B cell (primary cell): Measurements from ENCODE around the gene LNX1. TPM values are rescaled to one million over a fixed set of nuclear protein-coding genes. Genes with fewer than 3 reads are reported as not detected.

Source experiments
- ATAC-seq: fragments of 200-7000 bp; cut with Tn5 transposase; one replicate; pipeline ENCODE4 v1.10.0; 2021; ENCODE audit warnings: low read depth, mild to moderate bottlenecking, moderate number of reproducible peaks, moderate library complexity
- CTCF ChIA-PET: fragments of 350-600 bp; sonication (Branson Sonifier 250); formaldehyde crosslinking; loops from one replicate; lab custom pipeline; 2021; ENCODE audit warnings: antibody characterized with exemption, inconsistent platforms; lab: Charles Lee
- POLR2A ChIA-PET: fragments of 350-600 bp; sonication (Branson Sonifier 250); formaldehyde crosslinking; loops from one replicate; lab custom pipeline; 2021; ENCODE audit warnings: antibody characterized with exemption; lab: Charles Lee
- DNase-seq: peaks from one replicate; pipeline ENCODE4 v3.0.0; 2013
- H2AFZ ChIP-seq: 2 replicates; pipeline ENCODE4 v1.6.1; 2012; ENCODE audit warnings: mild to moderate bottlenecking, low read depth, low read length; ENCODE audit not compliant: insufficient read depth, poor library complexity, severe bottlenecking
- H3K27ac ChIP-seq, 2 donors: 1 replicate in 1 of 2; 2 replicates in 1 of 2; pipeline ENCODE4 v1.5.1; 2012 to 2013; ENCODE audit warnings: low read length in 2 of 2, mild to moderate bottlenecking in 2 of 2, moderate library complexity in 1 of 2
- H3K27me3 ChIP-seq, 4 experiments: fragments of 200-600 bp in 1 of 4; sonication (generic) in 1 of 4; replicated peaks in 1 of 4; 1 replicate in 2 of 4; 2 replicates in 2 of 4; pipeline versions ENCODE4 v1.6.1 to v1.7.0; 2013 to 2016; ENCODE audit warnings: low read length in 3 of 4, mild to moderate bottlenecking in 2 of 4, mixed read lengths in 1 of 4, moderate library complexity in 1 of 4; ENCODE audit not compliant: insufficient read depth in 4 of 4, control insufficient read depth in 3 of 4; ENCODE audit errors: control extremely low read depth in 1 of 4
- H3K36me3 ChIP-seq, 2 experiments: replicated peaks in 1 of 2; 1 replicate in 1 of 2; 2 replicates in 1 of 2; pipeline versions ENCODE4 v1.6.1 to v1.7.1; 2013; ENCODE audit warnings: low read length in 1 of 2; ENCODE audit not compliant: insufficient read depth in 2 of 2, control insufficient read depth in 1 of 2; ENCODE audit errors: control extremely low read depth in 1 of 2, extremely low read depth in 1 of 2
- H3K4me1 ChIP-seq, 2 donors: fragments of 200-600 bp in 1 of 2; sonication (generic) in 1 of 2; 1 replicate in 1 of 2; 2 replicates in 1 of 2; pipeline versions ENCODE4 v1.5.1 to v1.6.1; 2013 to 2017; ENCODE audit warnings: low read length in 2 of 2; ENCODE audit not compliant: control insufficient read depth in 2 of 2, insufficient read depth in 2 of 2
- H3K4me2 ChIP-seq: replicated peaks from 2 replicates; pipeline ENCODE3; 2012; ENCODE audit warnings: mild to moderate bottlenecking, low read depth, low read length; ENCODE audit not compliant: poor library complexity, severe bottlenecking
- H3K4me3 ChIP-seq, 5 experiments: fragments of 200-600 bp in 1 of 5; sonication (generic) in 1 of 5; 1 replicate in 3 of 5; 2 replicates in 2 of 5; pipeline versions ENCODE4 v1.5.1 to v1.7.0; 2011 to 2016; ENCODE audit warnings: low read length in 4 of 5, mild to moderate bottlenecking in 4 of 5, low read depth in 2 of 5, control low read depth in 1 of 5, moderate library complexity in 1 of 5; ENCODE audit not compliant: insufficient read depth in 1 of 5; ENCODE audit errors: control extremely low read depth in 1 of 5, extremely low read depth in 1 of 5
- H3K79me2 ChIP-seq: fragments of 200-600 bp; sonication (generic); one replicate; pipeline ENCODE4 v1.6.0; 2016; ENCODE audit warnings: low read length; ENCODE audit not compliant: control insufficient read depth, insufficient read depth
- H3K9ac ChIP-seq: fragments of 200-600 bp; sonication (generic); 2 replicates; pipeline ENCODE4 v1.6.1; 2017; ENCODE audit warnings: mild to moderate bottlenecking, low read length, moderate library complexity
- H3K9me3 ChIP-seq, 3 donors: one replicate each; pipeline versions ENCODE4 v1.6.1 to v1.7.1; 2013; ENCODE audit warnings: low read length in 2 of 3; ENCODE audit not compliant: control insufficient read depth in 2 of 3, insufficient read depth in 1 of 3; ENCODE audit errors: control extremely low read depth in 1 of 3
- H4K20me1 ChIP-seq: 2 replicates; pipeline ENCODE4 v1.6.0; 2012; ENCODE audit warnings: mild to moderate bottlenecking, low read length; ENCODE audit not compliant: insufficient read depth, control insufficient read depth, poor library complexity, severe bottlenecking
- H3K27ac Mint-ChIP-seq: one replicate; pipeline ENCODE4 v1.8.0; 2021; ENCODE audit warnings: mixed read lengths
- H3K27me3 Mint-ChIP-seq: one replicate; pipeline ENCODE4 v1.8.0; 2021; ENCODE audit warnings: mixed read lengths
- H3K4me1 Mint-ChIP-seq: one replicate; pipeline ENCODE4 v1.8.0; 2021; ENCODE audit warnings: mixed read lengths
- H3K4me3 Mint-ChIP-seq: one replicate; pipeline ENCODE4 v1.8.0; 2021; ENCODE audit warnings: mixed read lengths
- H3K9me3 Mint-ChIP-seq: one replicate; pipeline ENCODE4 v1.8.0; 2022; ENCODE audit warnings: mixed read lengths; ENCODE audit not compliant: insufficient read depth
- EZH2 ChIP-seq: IDR thresholded peaks from 2 replicates; pipeline ENCODE4 v1.6.1; 2012; ENCODE audit warnings: borderline replicate concordance, low read depth, mild to moderate bottlenecking, moderate library complexity, low read length; ENCODE audit not compliant: insufficient read depth, poor library complexity, severe bottlenecking
- WGBS: methylation state at CpG from one replicate; pipeline ENCODE4 v1.1.5; 2013; ENCODE audit warnings: missing lambda C conversion rate; ENCODE audit not compliant: insufficient coverage; 5-methylcytosine and 5-hydroxymethylcytosine counted together
- intact Hi-C: fragments of 100-400 bp; cut with micrococcal nuclease; formaldehyde crosslinking; loops from one replicate; pipeline ENCODE4 v1.10.0; 2022
- polyA plus RNA-seq: library from polyadenylated mRNA; depleted of rRNA; stranded (reverse); fragments of >200 nt; gene quantifications from 2 replicates; pipeline ENCODE4 v1.2.3, GENCODE V29; 2012
- total RNA-seq, 2 donors: library from RNA; stranded (reverse); fragments of 120-200 nt in 1 of 2; gene quantifications; 1 replicate in 1 of 2; 2 replicates in 1 of 2; pipeline versions ENCODE4 v1.2.3 to v1.2.4, GENCODE V29; 2013 to 2022
- TF ChIP-seq, protein P1 (sequence below): fragments of 200-600 bp; IDR thresholded peaks from one replicate; pipeline ENCODE4 v1.8.0; 2022; ENCODE audit warnings: antibody characterized with exemption, mild to moderate bottlenecking

The LNX1 gene
- total and polyA plus RNA-seq, 2 donors (not counting 1 experiment from before 2014, with no cell fraction given), result not detected

DNA sequence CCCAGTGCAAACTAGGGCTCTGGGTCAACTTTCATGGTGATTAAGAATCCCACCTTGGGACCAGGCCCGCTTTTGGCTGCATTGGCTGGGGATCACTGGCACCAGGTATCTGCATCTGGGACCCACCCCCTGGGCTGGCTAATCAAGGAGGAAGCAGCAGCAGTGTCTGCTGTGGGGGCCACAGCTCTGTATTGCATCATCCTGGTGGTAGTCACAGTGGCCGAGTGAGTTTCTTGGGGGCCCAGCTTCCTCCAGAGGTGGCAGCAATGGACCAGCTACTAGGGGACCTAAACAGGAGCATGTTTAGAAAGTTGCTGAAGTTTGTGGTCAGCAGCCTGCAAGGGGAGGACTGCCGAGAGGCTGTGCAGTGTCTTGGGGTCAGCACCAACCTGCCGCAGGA is 15.7 kb downstream of the LNX1 start:
- no peaks in the 10 kb centered on the region for H3K4me1 Mint-ChIP-seq
- Histone ChIP-seq H3K9ac (no peak overlapping the region), H4K20me1 (no peaks in the 10 kb centered on the region), H3K4me2 (no peak overlapping the region), H2AFZ (no peak overlapping the region), H3K27ac (no peak overlapping the region), H3K4me1 (no peaks in the 10 kb centered on the region), H3K79me2 (no peaks in the 10 kb centered on the region), H3K9me3 (peaks cover 0 to 8% (median 0%) of the 10 kb centered on the region in 3 donors), H3K4me3 (no peak overlapping the region), H3K36me3 (no peaks in the 10 kb centered on the region), H3K27me3 (no peaks in the 10 kb centered on the region)
- TF ChIP-seq, protein P1, sequence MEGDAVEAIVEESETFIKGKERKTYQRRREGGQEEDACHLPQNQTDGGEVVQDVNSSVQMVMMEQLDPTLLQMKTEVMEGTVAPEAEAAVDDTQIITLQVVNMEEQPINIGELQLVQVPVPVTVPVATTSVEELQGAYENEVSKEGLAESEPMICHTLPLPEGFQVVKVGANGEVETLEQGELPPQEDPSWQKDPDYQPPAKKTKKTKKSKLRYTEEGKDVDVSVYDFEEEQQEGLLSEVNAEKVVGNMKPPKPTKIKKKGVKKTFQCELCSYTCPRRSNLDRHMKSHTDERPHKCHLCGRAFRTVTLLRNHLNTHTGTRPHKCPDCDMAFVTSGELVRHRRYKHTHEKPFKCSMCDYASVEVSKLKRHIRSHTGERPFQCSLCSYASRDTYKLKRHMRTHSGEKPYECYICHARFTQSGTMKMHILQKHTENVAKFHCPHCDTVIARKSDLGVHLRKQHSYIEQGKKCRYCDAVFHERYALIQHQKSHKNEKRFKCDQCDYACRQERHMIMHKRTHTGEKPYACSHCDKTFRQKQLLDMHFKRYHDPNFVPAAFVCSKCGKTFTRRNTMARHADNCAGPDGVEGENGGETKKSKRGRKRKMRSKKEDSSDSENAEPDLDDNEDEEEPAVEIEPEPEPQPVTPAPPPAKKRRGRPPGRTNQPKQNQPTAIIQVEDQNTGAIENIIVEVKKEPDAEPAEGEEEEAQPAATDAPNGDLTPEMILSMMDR, result no peak
- TF ChIP-seq EZH2, result no peak
- no peaks in the 10 kb centered on the region for H3K9me3 Mint-ChIP-seq
- no peak for ATAC-seq
- CTCF ChIA-PET, result no interaction called here
- no peaks in the 10 kb centered on the region for H3K27me3 Mint-ChIP-seq
- DNase-seq, result no peak
- intact Hi-C loops, result no loop called here
- POLR2A ChIA-PET, result no interaction called here
- no peak overlapping the region for H3K4me3 Mint-ChIP-seq
- no peak overlapping the region for H3K27ac Mint-ChIP-seq
- 100% methylated on average over 4 of the region's 4 CpGs for WGBS

- no CpG with 5 or more reads among the region's 1 CpG for WGBS
- Mint-ChIP-seq H3K9me3 (no peaks in the 10 kb centered on the region), H3K4me1 (no peaks in the 10 kb centered on the region), H3K4me3 (no peak overlapping the region), H3K27me3 (no peaks in the 10 kb centered on the region), H3K27ac (no peak overlapping the region)
- H3K4me2 ChIP-seq, result no peak overlapping the region
- H3K27ac ChIP-seq, result no peak overlapping the region
- intact Hi-C loops, result no loop called here
- DNase-seq, result no peak
- ATAC-seq, result no peak
- H3K79me2 ChIP-seq, result no peaks in the 10 kb centered on the region
- no peak overlapping the region for H3K4me3 ChIP-seq
- H3K4me1 ChIP-seq, result no peaks in the 10 kb centered on the region
- CTCF ChIA-PET, result no interaction called here
- TF ChIP-seq, protein P1, result no peak
- no peak for TF ChIP-seq EZH2
- peaks cover 0 to 8% (median 0%) of the 10 kb centered on the region in 3 donors for H3K9me3 ChIP-seq
- H4K20me1 ChIP-seq, result no peaks in the 10 kb centered on the region
- no peak overlapping the region for H2AFZ ChIP-seq
- no peaks in the 10 kb centered on the region for H3K36me3 ChIP-seq
- POLR2A ChIA-PET, result no interaction called here
- H3K9ac ChIP-seq, result no peak overlapping the region
- H3K27me3 ChIP-seq, result no peaks in the 10 kb centered on the region
These were observed 16.8 kb downstream of the LNX1 start for GRCh38 chr4:53574528-53574927.
